ENCODE measurements around the gene EPHA6.

DNA sequence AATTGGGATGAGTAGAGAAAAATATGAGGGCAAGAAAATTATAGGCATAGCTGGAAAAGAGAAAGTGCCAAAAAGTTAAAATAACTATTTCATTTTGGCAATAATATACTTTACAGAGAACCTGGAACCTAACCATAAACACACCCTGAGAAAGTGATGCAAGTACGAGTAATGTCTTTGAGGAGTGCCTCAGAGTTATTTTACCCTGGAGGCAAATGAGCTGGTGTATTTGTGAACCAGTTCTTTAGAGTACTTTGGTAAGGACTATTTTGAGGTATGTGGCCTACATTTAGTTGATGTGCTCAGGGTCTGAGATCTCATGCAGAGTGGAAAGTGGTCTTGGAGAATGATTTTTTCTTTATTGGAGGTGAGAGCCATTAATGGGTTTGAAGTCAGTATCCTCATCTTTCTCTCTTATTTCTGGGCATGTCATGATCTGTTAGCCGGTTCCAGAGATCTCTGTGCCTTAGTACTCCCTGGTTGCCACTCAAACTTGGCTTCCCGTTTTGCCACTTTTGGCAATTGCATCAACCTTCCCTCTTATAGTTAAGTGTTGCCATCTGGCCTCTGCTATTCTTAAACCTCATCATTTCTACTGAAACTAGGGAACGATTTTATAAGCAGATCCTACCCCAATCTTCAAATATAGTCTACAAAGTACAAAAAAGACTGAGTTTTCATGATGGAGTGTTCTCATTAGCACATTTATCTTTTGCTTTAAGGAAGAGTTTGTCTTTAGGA, 145.7 kb downstream of the EPHA6 start:
- TF ChIP-seq, protein P1, sequence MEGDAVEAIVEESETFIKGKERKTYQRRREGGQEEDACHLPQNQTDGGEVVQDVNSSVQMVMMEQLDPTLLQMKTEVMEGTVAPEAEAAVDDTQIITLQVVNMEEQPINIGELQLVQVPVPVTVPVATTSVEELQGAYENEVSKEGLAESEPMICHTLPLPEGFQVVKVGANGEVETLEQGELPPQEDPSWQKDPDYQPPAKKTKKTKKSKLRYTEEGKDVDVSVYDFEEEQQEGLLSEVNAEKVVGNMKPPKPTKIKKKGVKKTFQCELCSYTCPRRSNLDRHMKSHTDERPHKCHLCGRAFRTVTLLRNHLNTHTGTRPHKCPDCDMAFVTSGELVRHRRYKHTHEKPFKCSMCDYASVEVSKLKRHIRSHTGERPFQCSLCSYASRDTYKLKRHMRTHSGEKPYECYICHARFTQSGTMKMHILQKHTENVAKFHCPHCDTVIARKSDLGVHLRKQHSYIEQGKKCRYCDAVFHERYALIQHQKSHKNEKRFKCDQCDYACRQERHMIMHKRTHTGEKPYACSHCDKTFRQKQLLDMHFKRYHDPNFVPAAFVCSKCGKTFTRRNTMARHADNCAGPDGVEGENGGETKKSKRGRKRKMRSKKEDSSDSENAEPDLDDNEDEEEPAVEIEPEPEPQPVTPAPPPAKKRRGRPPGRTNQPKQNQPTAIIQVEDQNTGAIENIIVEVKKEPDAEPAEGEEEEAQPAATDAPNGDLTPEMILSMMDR (IDR thresholded peaks at IDR 0.05), result no peak
- TF ChIP-seq POLR2A (IDR thresholded peaks at IDR 0.05) (no peak), EP300 (IDR thresholded peaks at IDR 0.05) (no peak)
